HepG2 (cell line): ENCODE results near the gene ESYT1. TPM values are rescaled to one million over a fixed set of nuclear protein-coding genes. Genes with fewer than 3 reads are reported as not detected.

ENCODE experiments used
- CHD4 ChIP-seq: fragments of 200-600 bp; sonication (generic); IDR thresholded peaks from 2 replicates; pipeline ENCODE4 v1.7.0; 2017; ENCODE audit warnings: mild to moderate bottlenecking, low read length, borderline replicate concordance
- EP300 ChIP-seq, 3 experiments: sonication (generic) in 1 of 3; formaldehyde crosslinking in 1 of 3; IDR thresholded peaks; 2 replicates each; pipeline versions ENCODE4 v1.5.1 to v1.6.1; 2011 to 2020; ENCODE audit warnings: low read depth in 2 of 3, low read length in 2 of 3, borderline replicate concordance in 1 of 3, improper control_type of control experiment in 1 of 3, mild to moderate bottlenecking in 1 of 3, missing genetic modification reagents in 1 of 3, moderate library complexity in 1 of 3
- FOXJ3 ChIP-seq: sonication (generic); formaldehyde crosslinking; IDR thresholded peaks from 2 replicates; pipeline ENCODE4 v1.4.0; 2020; ENCODE audit warnings: missing genetic modification reagents, mild to moderate bottlenecking, borderline replicate concordance
- JDP2 ChIP-seq: sonication (generic); formaldehyde crosslinking; IDR thresholded peaks from 2 replicates; pipeline ENCODE4 v1.8.1; 2022; ENCODE audit warnings: missing genetic modification reagents, borderline replicate concordance
- KAT7 ChIP-seq: IDR thresholded peaks from 2 replicates; pipeline ENCODE4 v1.6.1; 2018; ENCODE audit warnings: borderline replicate concordance, missing compliant biosample characterization
- MED13 ChIP-seq: sonication (generic); formaldehyde crosslinking; IDR thresholded peaks from 2 replicates; pipeline ENCODE4 v1.5.0; 2020; ENCODE audit warnings: missing genetic modification reagents
- MYNN ChIP-seq: sonication (generic); formaldehyde crosslinking; IDR thresholded peaks from 2 replicates; pipeline ENCODE4 v1.4.0; 2020; ENCODE audit warnings: mild to moderate bottlenecking, low read depth, missing genetic modification reagents
- NFRKB ChIP-seq: fragments of 450-650 bp; IDR thresholded peaks from 2 replicates; pipeline ENCODE4 v1.6.1; 2017
- PRDM4 ChIP-seq: sonication (generic); formaldehyde crosslinking; IDR thresholded peaks from 2 replicates; pipeline ENCODE4 v1.9.0; 2021; ENCODE audit warnings: missing genetic modification reagents, borderline replicate concordance
- XRCC5 ChIP-seq: fragments of 200-400 bp; formaldehyde crosslinking; optimal IDR thresholded peaks from 2 replicates; pipeline ENCODE3; 2017; ENCODE audit warnings: mild to moderate bottlenecking, low read length
- ZBTB7A ChIP-seq: sonication (generic); formaldehyde crosslinking; IDR thresholded peaks from 2 replicates; pipeline ENCODE4 v1.8.0; 2022; ENCODE audit warnings: mild to moderate bottlenecking, missing genetic modification reagents
- ZNF501 ChIP-seq: sonication (generic); formaldehyde crosslinking; IDR thresholded peaks from 2 replicates; pipeline ENCODE4 v1.5.1; 2020; ENCODE audit warnings: mild to moderate bottlenecking, moderate library complexity, missing genetic modification reagents
- ZNF549 ChIP-seq: sonication (generic); formaldehyde crosslinking; IDR thresholded peaks from 2 replicates; pipeline ENCODE4 v1.5.0; 2020; ENCODE audit warnings: missing genetic modification reagents
- ZNF562 ChIP-seq: sonication (generic); formaldehyde crosslinking; IDR thresholded peaks from 2 replicates; pipeline ENCODE4 v1.8.0; 2022; ENCODE audit warnings: missing genetic modification reagents, borderline replicate concordance
- ZNF605 ChIP-seq: sonication (generic); formaldehyde crosslinking; IDR thresholded peaks from 2 replicates; pipeline ENCODE4 v1.8.0; 2022; ENCODE audit warnings: mild to moderate bottlenecking, missing genetic modification reagents
- ZNF619 ChIP-seq: sonication (generic); formaldehyde crosslinking; IDR thresholded peaks from 2 replicates; pipeline ENCODE4 v1.4.0; 2020; ENCODE audit warnings: mild to moderate bottlenecking, missing genetic modification reagents
- ZNF646 ChIP-seq: sonication (generic); formaldehyde crosslinking; IDR thresholded peaks from 2 replicates; pipeline ENCODE4 v1.9.0; 2021; ENCODE audit warnings: mild to moderate bottlenecking, missing genetic modification reagents
- polyA plus RNA-seq, 8 experiments: library from polyadenylated mRNA; depleted of rRNA in 3 of 8; stranded (reverse) in 7 of 8; unstranded in 1 of 8; fragments of >200 nt; fragmentation: Illumina TruSeq in 4 of 8; extraction: Trizol in 4 of 8; gene quantifications; 2 replicates each; pipeline versions ENCODE4 v1.2.1 to v1.2.3, GENCODE V29; 2011 to 2016; ENCODE audit warnings: low read depth in 4 of 8, missing spikeins in 1 of 8, mixed read lengths in 1 of 8; ENCODE audit not compliant: insufficient read depth in 1 of 8
- total RNA-seq, 5 experiments: library from RNA; depleted of rRNA; stranded (reverse); fragments of >200 nt; fragmentation: Illumina TruSeq; extraction: Trizol; gene quantifications; 2 replicates each; pipeline ENCODE4 v1.2.3, GENCODE V29; 2016; ENCODE audit warnings: low read depth in 1 of 5
- TF ChIP-seq, protein P1 (sequence below): sonication (generic); formaldehyde crosslinking; IDR thresholded peaks from 2 replicates; pipeline ENCODE4 v1.4.0; 2020; ENCODE audit warnings: mild to moderate bottlenecking, missing genetic modification reagents

The ESYT1 gene
- total and polyA plus RNA-seq, 2 of the 13 experiments (the other 11 are each of a cell fraction or from before 2014, with no cell fraction given), result 66.9 to 71.0 TPM

DNA sequence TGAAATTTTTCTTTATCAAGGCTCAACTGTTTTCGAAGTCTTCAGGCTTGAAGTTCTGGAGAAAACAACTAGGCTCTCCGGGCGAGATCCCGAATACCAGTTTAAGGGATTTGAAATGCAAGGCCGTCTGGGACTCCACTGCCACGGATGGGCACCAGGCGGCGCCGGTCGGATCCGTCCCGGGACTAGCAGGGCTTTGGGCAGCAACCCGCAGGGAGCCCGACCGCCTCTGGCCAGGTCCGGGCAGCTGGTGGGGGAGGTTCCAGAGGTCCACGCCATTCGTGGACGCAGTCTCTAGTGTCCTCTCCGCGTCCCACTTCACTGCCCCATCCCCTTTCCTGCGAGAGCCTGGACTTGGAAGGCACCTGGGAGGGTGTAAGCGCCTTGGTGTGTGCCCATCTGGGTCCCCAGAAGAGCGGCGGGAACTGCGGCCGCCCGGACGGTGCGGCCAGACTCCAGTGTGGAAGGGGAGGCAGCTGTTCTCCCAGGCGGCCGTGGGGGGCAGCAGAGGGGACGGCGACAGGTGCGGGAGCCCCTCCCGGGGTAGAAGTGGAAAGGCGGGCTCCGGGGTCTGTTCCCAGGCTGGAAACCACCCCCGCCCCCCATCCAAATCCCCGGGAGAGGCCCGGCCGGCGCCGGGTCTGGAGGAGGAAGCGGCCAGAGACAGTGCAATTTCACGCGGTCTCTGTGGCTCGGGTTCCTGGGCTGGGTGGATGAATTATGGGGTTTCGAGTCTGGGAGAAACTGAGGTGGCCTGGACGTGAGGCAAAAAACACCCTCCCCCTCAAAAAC, 48.9 kb upstream of the ESYT1 start (continued):
- TF ChIP-seq ZNF562 (CRISPR knock-in tag) (no peak), KAT7 (CRISPR knock-in tag) (peak; percentile 78), JDP2 (no peak), MYNN (CRISPR knock-in tag) (0 out of 2 replicates have a peak, but pooled peaks have one; percentile 17), CHD4 (no peak), ZNF549 (CRISPR knock-in tag) (peak; percentile 76; the same call in 1 of the 2 replicates), EP300 (IDR thresholded peaks at IDR 0.05; ENCODE audit: low read depth in 2 of 2, low read length in 2 of 2) (0 out of 4 replicates have a peak, but pooled peaks of 1 of the 2 experiments have one; percentile 22), EP300 (CRISPR knock-in tag; IDR thresholded peaks at IDR 0.05; ENCODE audit: borderline replicate concordance) (no peak; the same call in 1 of the 2 replicates), FOXJ3 (no peak), PRDM4 (CRISPR knock-in tag) (no peak), ZBTB7A (CRISPR knock-in tag) (no peak), MED13 (no peak), ZNF646 (CRISPR knock-in tag) (no peak), ZNF501 (CRISPR knock-in tag) (0 out of 2 replicates have a peak, but pooled peaks have one; percentile 33), ZNF605 (CRISPR knock-in tag) (no peak), XRCC5 (peak; percentile 88), NFRKB (no peak), ZNF619 (CRISPR knock-in tag) (no peak)
- TF ChIP-seq, protein P1, sequence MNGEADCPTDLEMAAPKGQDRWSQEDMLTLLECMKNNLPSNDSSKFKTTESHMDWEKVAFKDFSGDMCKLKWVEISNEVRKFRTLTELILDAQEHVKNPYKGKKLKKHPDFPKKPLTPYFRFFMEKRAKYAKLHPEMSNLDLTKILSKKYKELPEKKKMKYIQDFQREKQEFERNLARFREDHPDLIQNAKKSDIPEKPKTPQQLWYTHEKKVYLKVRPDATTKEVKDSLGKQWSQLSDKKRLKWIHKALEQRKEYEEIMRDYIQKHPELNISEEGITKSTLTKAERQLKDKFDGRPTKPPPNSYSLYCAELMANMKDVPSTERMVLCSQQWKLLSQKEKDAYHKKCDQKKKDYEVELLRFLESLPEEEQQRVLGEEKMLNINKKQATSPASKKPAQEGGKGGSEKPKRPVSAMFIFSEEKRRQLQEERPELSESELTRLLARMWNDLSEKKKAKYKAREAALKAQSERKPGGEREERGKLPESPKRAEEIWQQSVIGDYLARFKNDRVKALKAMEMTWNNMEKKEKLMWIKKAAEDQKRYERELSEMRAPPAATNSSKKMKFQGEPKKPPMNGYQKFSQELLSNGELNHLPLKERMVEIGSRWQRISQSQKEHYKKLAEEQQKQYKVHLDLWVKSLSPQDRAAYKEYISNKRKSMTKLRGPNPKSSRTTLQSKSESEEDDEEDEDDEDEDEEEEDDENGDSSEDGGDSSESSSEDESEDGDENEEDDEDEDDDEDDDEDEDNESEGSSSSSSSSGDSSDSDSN (CRISPR knock-in tag), result peak; percentile 88
